Stimulated activated CD4-positive, alpha-beta T cell treated with anti-CD3 and anti-CD28 coated beads, Interleukin-1b, Interleukin-23, amount 100 ng/mL, for 24 hours (primary cell): Measurements from ENCODE around the gene RXYLT1.
"Not testable (repeated sequence)": the region's sequence is repeated elsewhere in the genome, so short reads cannot be mapped to it uniquely, and the experiment has no call there.

Experiments
- DNase-seq, 4 experiments: peaks; one replicate each; pipeline ENCODE4 v3.0.0-alpha.2; 2020; ENCODE audit warnings: low read depth in 4 of 4, low spot score in 1 of 4

The RXYLT1 gene

GRCh38 chr12:63842750-63843149, 63.0 kb downstream of the RXYLT1 start:
- not testable (repeated sequence) for DNase-seq

- no peak for DNase-seq
These were observed 63.6 kb downstream of the RXYLT1 start for GRCh38 chr12:63843254-63843720.

GRCh38 chr12:63843721-63844390, 64.1 kb downstream of the RXYLT1 start:
- DNase-seq = peak; percentile 42 to 65 (median 61)

- DNase-seq = no peak
These were observed 65.0 kb downstream of the RXYLT1 start, which contains the start of gene SRGAP1 for GRCh38 chr12:63844391-63845341. SRGAP1 (plus strand) TSS chr12:63844700; CDS start chr12:63844817, 117 bp downstream.

- DNase-seq = no peak
These were observed 66.0 kb downstream of the RXYLT1 start for GRCh38 chr12:63845726-63846125.

GRCh38 chr12:63846238-63846967, 66.7 kb downstream of the RXYLT1 start:
- DNase-seq = no peak

- no peak for DNase-seq
These were observed 68.7 kb downstream of the RXYLT1 start for GRCh38 chr12:63848450-63848849.

- no peak for DNase-seq
These were observed 69.5 kb downstream of the RXYLT1 start for GRCh38 chr12:63849106-63849620.

- no peak for DNase-seq
These were observed 69.9 kb downstream of the RXYLT1 start for GRCh38 chr12:63849641-63850040.

- DNase-seq = no peak
These were observed 74.3 kb downstream of the RXYLT1 start for GRCh38 chr12:63853978-63854377.

- no peak for DNase-seq
These were observed 75.6 kb downstream of the RXYLT1 start for GRCh38 chr12:63855299-63855698.

- no peak for DNase-seq
These were observed 78.3 kb downstream of the RXYLT1 start for GRCh38 chr12:63857771-63858670.
